Left lung (tissue), 10 donors: Measurements from ENCODE around the gene KCTD11. TPM values are rescaled to one million over a fixed set of nuclear protein-coding genes. Genes with fewer than 3 reads are reported as not detected.
"Not testable (repeated sequence)": the region's sequence is repeated elsewhere in the genome, so short reads cannot be mapped to it uniquely, and the experiment has no call there.

Experiments used
- ATAC-seq: fragments of 200-7000 bp; cut with Tn5 transposase; one replicate; pipeline ENCODE4 v1.9.1; 2020; ENCODE audit warnings: moderate library complexity
- DNase-seq, 4 donors: peaks; one replicate each; pipeline ENCODE4 v3.0.0-alpha.2; 2013 to 2020
- H3K27ac ChIP-seq, 2 donors: fragments of 200-600 bp; sonication (generic) in 1 of 2; one replicate each; pipeline versions ENCODE4 v1.5.0 to v1.8.0; 2020 to 2021
- H3K27me3 ChIP-seq, 2 donors: fragments of 200-600 bp; sonication (generic) in 1 of 2; one replicate each; pipeline versions ENCODE4 v1.5.0 to v1.8.0; 2020 to 2021
- H3K36me3 ChIP-seq, 2 donors: fragments of 200-600 bp; sonication (generic) in 1 of 2; one replicate each; pipeline versions ENCODE4 v1.5.0 to v1.8.0; 2020 to 2021
- H3K4me1 ChIP-seq, 2 donors: fragments of 200-600 bp; one replicate each; pipeline ENCODE4 v1.8.0; 2021
- H3K4me3 ChIP-seq, 2 donors: fragments of 200-600 bp; sonication (generic) in 1 of 2; one replicate each; pipeline versions ENCODE4 v1.5.0 to v1.8.0; 2020 to 2021; ENCODE audit warnings: mild to moderate bottlenecking in 1 of 2
- H3K9me3 ChIP-seq, 2 donors: fragments of 200-600 bp; sonication (generic) in 1 of 2; one replicate each; pipeline versions ENCODE4 v1.5.0 to v1.8.0; 2020 to 2021
- CTCF ChIP-seq, 2 donors: fragments of 200-600 bp; sonication (generic) in 1 of 2; IDR thresholded peaks; one replicate each; pipeline versions ENCODE4 v1.5.0 to v1.8.0; 2021; ENCODE audit warnings: antibody characterized with exemption in 2 of 2
- intact Hi-C, 2 donors: fragments of 100-400 bp; cut with DNase I; formaldehyde crosslinking; loops; one replicate each; pipeline versions ENCODE4 v1.11.2 to v1.14.2; 2022
- polyA plus RNA-seq, 6 donors: library from polyadenylated mRNA; unstranded; fragments of 120-200 nt; gene quantifications; one replicate each; pipeline ENCODE4 v1.2.1, GENCODE V29; 2013; ENCODE audit not compliant: insufficient read length in 6 of 6
- total RNA-seq, 2 donors: library from RNA; stranded (reverse); fragmentation: NEBNext Ultra II Directional; extraction: Animal tissue kit (Norgen Biotek cat#: 25700); gene quantifications; one replicate each; pipeline ENCODE4 v1.2.1, GENCODE V29; 2021
- donor health status: DM: no; HTN: yes; CAD: no.
- donor health status: DM: no; HTN: no; CAD: no.

KCTD11 gene
- total and polyA plus RNA-seq, 8 donors: 8.3 to 13.1 (median 10.3) TPM

- H3K4me3 ChIP-seq: peak within 1 kb of the TSS in 1 of 2 donors; percentile 47
- H3K27ac ChIP-seq: peak within 1 kb of the TSS in 1 of 2 donors; percentile 66
- DNase-seq (peak in 2 of 4 donors; percentile 72 to 94), ATAC-seq (peak; percentile 78)
- intact Hi-C loops: no loop called here
- TF ChIP-seq CTCF (IDR thresholded peaks at IDR 0.05): no peak
- peaks cover 0 to 9% of the 10 kb centered on the region in 2 donors for H3K36me3 ChIP-seq
- H3K27me3 ChIP-seq: peaks cover 0 to 37% of the 10 kb centered on the region in 2 donors
- peaks cover 0 to 34% of the 10 kb centered on the region in 2 donors for H3K4me1 ChIP-seq
- H3K9me3 ChIP-seq: no peaks in the 10 kb centered on the region
These were observed 15.5 kb upstream of the KCTD11 start, which contains the start of gene ACAP1 for GRCh38 chr17:7336240-7337175. ACAP1 (plus strand) TSS chr17:7336529; CDS start chr17:7336735, 206 bp downstream.

GRCh38 chr17:7337600-7337999 is 14.4 kb upstream of the KCTD11 start:
- ATAC-seq: not testable (repeated sequence)
- H3K4me3 ChIP-seq: peak overlapping the region in 1 of 2 donors; percentile 47
- H3K4me1 ChIP-seq: peaks cover 0 to 29% of the 10 kb centered on the region in 2 donors

GRCh38 chr17:7340179-7340578 is 11.8 kb upstream of the KCTD11 start:
- H3K9me3 ChIP-seq: no peaks in the 10 kb centered on the region
- DNase-seq (no peak), ATAC-seq (no peak)
- H3K4me3 ChIP-seq: no peak overlapping the region
- peaks cover 0 to 57% of the 10 kb centered on the region in 2 donors for H3K27me3 ChIP-seq
- H3K36me3 ChIP-seq: peaks cover 0 to 39% of the 10 kb centered on the region in 2 donors
- no peak overlapping the region for H3K27ac ChIP-seq
- no peak for TF ChIP-seq CTCF (IDR thresholded peaks at IDR 0.05)
- H3K4me1 ChIP-seq: peaks cover 0 to 29% of the 10 kb centered on the region in 2 donors
- intact Hi-C loops: no loop called here

More at GRCh38 chr17:7337600-7337999, 14.4 kb upstream of the KCTD11 start:
- DNase-seq, intact Hi-C loops, H3K9me3 ChIP-seq: not testable (repeated sequence)
- Histone ChIP-seq H3K36me3 (peaks cover 0 to 20% of the 10 kb centered on the region in 2 donors), H3K27ac (peak overlapping the region in 1 of 2 donors; percentile 66), H3K27me3 (peaks cover 0 to 48% of the 10 kb centered on the region in 2 donors)

- Histone ChIP-seq H3K4me3 (no peak overlapping the region), H3K9me3 (no peaks in the 10 kb centered on the region), H3K4me1 (peaks cover 0 to 22% of the 10 kb centered on the region in 2 donors), H3K27ac (no peak overlapping the region), H3K36me3 (peaks cover 0 to 47% of the 10 kb centered on the region in 2 donors), H3K27me3 (peaks cover 0 to 47% of the 10 kb centered on the region in 2 donors)
- ATAC-seq (no peak), DNase-seq (no peak)
- intact Hi-C loops: no loop called here
- TF ChIP-seq CTCF (IDR thresholded peaks at IDR 0.05): no peak
These were observed 10.1 kb upstream of the KCTD11 start for GRCh38 chr17:7341842-7342241.

- intact Hi-C loops: no loop called here
- no peak for TF ChIP-seq CTCF (IDR thresholded peaks at IDR 0.05)
- H3K27ac ChIP-seq: no peak overlapping the region
- no peak overlapping the region for H3K4me3 ChIP-seq
- H3K27me3 ChIP-seq: peaks cover 0 to 44% of the 10 kb centered on the region in 2 donors
- peaks cover 0 to 61% of the 10 kb centered on the region in 2 donors for H3K36me3 ChIP-seq
- peaks cover 0 to 16% of the 10 kb centered on the region in 2 donors for H3K4me1 ChIP-seq
- no peaks in the 10 kb centered on the region for H3K9me3 ChIP-seq
- no peak for DNase-seq
- ATAC-seq: no peak
These were observed 8.7 kb upstream of the KCTD11 start for GRCh38 chr17:7343250-7343649.
